MCF 10A (cell line): Measurements from ENCODE around the gene TBC1D14. TPM values are rescaled to one million over a fixed set of nuclear protein-coding genes. Genes with fewer than 3 reads are reported as not detected.

Experiments
- BruUV-seq: library from RNA; stranded (reverse); fragments of 400-500 nt; replicated peaks from 2 replicates; lab custom pipeline; 2021; lab: Mats Ljungman, UMichigan
- CTCF ChIA-PET: fragments of 300-600 bp; sonication (Branson Sonifier 250); formaldehyde crosslinking; extraction: SDS; loops from one replicate; lab custom pipeline; 2021; ENCODE audit warnings: antibody characterized with exemption, inconsistent platforms; lab: Yijun Ruan, JAX
- POLR2A ChIA-PET: fragments of 300-600, 350-650 bp; sonication (Branson Sonifier 250); formaldehyde crosslinking; extraction: SDS; loops from one replicate; lab custom pipeline; 2020; ENCODE audit warnings: antibody characterized with exemption, inconsistent platforms; lab: Yijun Ruan, JAX
- DNase-seq: peaks from one replicate; pipeline ENCODE4 v3.0.0-alpha.2; 2018; ENCODE audit not compliant: unreplicated experiment
- H3K27ac Mint-ChIP-seq: one replicate; pipeline ENCODE4 v1.8.0; 2022; ENCODE audit warnings: mild to moderate bottlenecking, low read depth, mixed read lengths; ENCODE audit not compliant: unreplicated experiment
- H3K27me3 Mint-ChIP-seq: one replicate; pipeline ENCODE4 v1.8.0; 2022; ENCODE audit warnings: mixed read lengths; ENCODE audit not compliant: insufficient read depth, unreplicated experiment
- H3K36me3 Mint-ChIP-seq: one replicate; pipeline ENCODE4 v1.8.0; 2022; ENCODE audit warnings: mild to moderate bottlenecking, moderate library complexity, mixed read lengths; ENCODE audit not compliant: insufficient read depth, unreplicated experiment
- H3K4me1 Mint-ChIP-seq: one replicate; pipeline ENCODE4 v1.8.0; 2022; ENCODE audit warnings: mixed read lengths; ENCODE audit not compliant: insufficient read depth, unreplicated experiment
- H3K4me3 Mint-ChIP-seq: one replicate; pipeline ENCODE4 v1.8.0; 2022; ENCODE audit warnings: mild to moderate bottlenecking, moderate library complexity, mixed read lengths; ENCODE audit not compliant: unreplicated experiment
- H3K9me3 Mint-ChIP-seq: one replicate; pipeline ENCODE4 v1.8.0; 2022; ENCODE audit warnings: mixed read lengths; ENCODE audit not compliant: unreplicated experiment
- CTCF ChIP-seq: fragments of 200-600 bp; IDR thresholded peaks from one replicate; pipeline ENCODE4 v1.8.0; 2022; ENCODE audit warnings: antibody characterized with exemption, mild to moderate bottlenecking; ENCODE audit not compliant: unreplicated experiment
- intact Hi-C: fragments of 100-400 bp; cut with micrococcal nuclease; formaldehyde crosslinking; loops from 2 replicates; pipeline ENCODE4 v1.14.1; 2022
- total RNA-seq: library from RNA; stranded (reverse); gene quantifications from 2 replicates; pipeline ENCODE4 v1.2.3, GENCODE V29; 2022

Gene TBC1D14
- total RNA-seq, 1 experiment from 2014 or later, result 55.1 TPM

- ChIA-PET CTCF (interaction anchor here (0.7 kb wide), 1 partner anchor 12 kb away, joined by 4 read pairs; no protein-coding TSS in a partner anchor), POLR2A (interaction anchor here (0.6 to 0.8 kb wide), 2 partner anchors 69 to 204 kb away, joined by 3 read pairs; no protein-coding TSS in a partner anchor)
- no peak for DNase-seq
- intact Hi-C loops, result no loop called here
- Mint-ChIP-seq H3K4me1 (peaks cover 30% of the 10 kb centered on the region), H3K36me3 (no peaks in the 10 kb centered on the region), H3K27me3 (no peaks in the 10 kb centered on the region), H3K4me3 (no peak overlapping the region), H3K9me3 (no peaks in the 10 kb centered on the region), H3K27ac (no peak overlapping the region)
- no peak for TF ChIP-seq CTCF
- no TSS peak for BruUV-seq
Observed at GRCh38 chr4:6915041-6916005, 5.7 kb downstream of the TBC1D14 start.

GRCh38 chr4:6916069-6916586 lies 6.5 kb downstream of the TBC1D14 start:
- no TSS peak for BruUV-seq
- no peak overlapping the region for H3K27ac Mint-ChIP-seq
- TF ChIP-seq CTCF, result no peak
- no peaks in the 10 kb centered on the region for H3K36me3 Mint-ChIP-seq
- no peaks in the 10 kb centered on the region for H3K9me3 Mint-ChIP-seq
- intact Hi-C loops, result no loop called here
- H3K4me1 Mint-ChIP-seq, result peaks cover 22% of the 10 kb centered on the region
- POLR2A ChIA-PET, result interaction anchor here (0.6 to 0.8 kb wide), 2 partner anchors 69 to 205 kb away, joined by 3 read pairs; no protein-coding TSS in a partner anchor
- no peak overlapping the region for H3K4me3 Mint-ChIP-seq
- CTCF ChIA-PET, result interaction anchor here (0.6 to 0.7 kb wide), 2 partner anchors 12 to 41 kb away, joined by 3 to 4 read pairs; no protein-coding TSS in a partner anchor
- no peak for DNase-seq
- H3K27me3 Mint-ChIP-seq, result no peaks in the 10 kb centered on the region

GRCh38 chr4:6916587-6917460 lies 7.2 kb downstream of the TBC1D14 start:
- intact Hi-C loops, result no loop called here
- no TSS peak for BruUV-seq
- peak; percentile 73 for DNase-seq
- Mint-ChIP-seq H3K4me3 (no peak overlapping the region), H3K27me3 (no peaks in the 10 kb centered on the region), H3K36me3 (peaks cover under 1% of the 10 kb centered on the region), H3K9me3 (no peaks in the 10 kb centered on the region), H3K27ac (no peak overlapping the region), H3K4me1 (peaks cover 17% of the 10 kb centered on the region)
- no peak for TF ChIP-seq CTCF
- ChIA-PET CTCF (interaction anchor here (0.6 to 1.0 kb wide), 3 partner anchors 41 to 127 kb away, joined by 3 to 8 read pairs (median 4); no protein-coding TSS in a partner anchor), POLR2A (interaction anchor here (0.7 to 0.8 kb wide), 2 partner anchors 9 to 201 kb away, joined by 3 read pairs; partner anchors contain the start of gene BLOC1S4)
